HG03060 (cell line): ENCODE data around the gene NUDT16.

Source experiments
- ATAC-seq: cut with Tn5 transposase; IDR thresholded peaks from one replicate; pipeline ENCODE4 v1.9.1; 2021; ENCODE audit warnings: low read depth, moderate number of reproducible peaks; ENCODE audit not compliant: unreplicated experiment

NUDT16 gene

DNA sequence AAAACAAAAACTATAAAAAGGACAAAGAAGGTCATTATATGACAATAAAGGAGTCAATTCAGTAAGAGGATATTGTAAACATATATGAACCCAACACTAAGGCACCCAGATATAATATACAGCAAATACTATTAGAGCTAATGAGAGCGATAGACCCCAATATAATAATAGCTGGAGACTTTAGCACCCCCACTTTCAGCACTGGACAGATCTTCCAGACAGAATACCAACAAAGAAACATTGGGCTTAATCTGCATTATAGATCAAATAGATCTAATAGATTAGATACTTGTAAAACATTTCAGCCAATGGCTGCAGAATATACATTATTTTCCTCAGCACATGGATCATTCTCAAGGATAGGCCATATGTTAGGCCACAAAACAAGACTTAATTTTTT is 53.4 kb downstream of the NUDT16 start:
- ATAC-seq: no peak
